Epithelial cell of proximal tubule (primary cell): ENCODE measurements around the gene PAMR1. TPM values are rescaled to one million over a fixed set of nuclear protein-coding genes. Genes with fewer than 3 reads are reported as not detected.
A peak's percentile ranks its signal among the peaks of the same experiment; 100 is the strongest.

ENCODE experiments used
- DNase-seq: peaks from one replicate; pipeline ENCODE4 v3.0.0-alpha.2; 2011; ENCODE audit warnings: low read depth
- H3K4me3 ChIP-seq: 2 replicates; pipeline ENCODE4 v1.5.1; 2011; ENCODE audit warnings: low read depth, mild to moderate bottlenecking, low read length
- CTCF ChIP-seq: conservative IDR thresholded peaks from 2 replicates; pipeline ENCODE4 v1.5.1; 2012; ENCODE audit warnings: low read depth, mild to moderate bottlenecking, low read length
- total RNA-seq: library from RNA; depleted of rRNA; stranded (reverse); fragments of >200 nt; gene quantifications from 2 replicates; pipeline ENCODE4 v1.2.3, GENCODE V29; 2015

The PAMR1 gene
- total RNA-seq, 1 donor from 2014 or later: 0.06 TPM

GRCh38 chr11:35545391-35546003 is 20.1 kb upstream of the PAMR1 start:
- no peak for TF ChIP-seq CTCF
- H3K4me3 ChIP-seq: no peak overlapping the region
- DNase-seq: no peak

GRCh38 chr11:35543481-35543880 is 18.1 kb upstream of the PAMR1 start:
- no peak overlapping the region for H3K4me3 ChIP-seq
- no peak for TF ChIP-seq CTCF
- DNase-seq: no peak

- no peak for TF ChIP-seq CTCF
- no peak overlapping the region for H3K4me3 ChIP-seq
- peak; percentile 20 for DNase-seq
Measured at GRCh38 chr11:35541621-35542375, 16.4 kb upstream of the PAMR1 start.

- TF ChIP-seq CTCF: no peak
- no peak for DNase-seq
- no peak overlapping the region for H3K4me3 ChIP-seq
Measured at GRCh38 chr11:35540526-35540925, 15.1 kb upstream of the PAMR1 start.

GRCh38 chr11:35539781-35540281 is 14.4 kb upstream of the PAMR1 start:
- DNase-seq: no peak
- no peak for TF ChIP-seq CTCF
- no peak overlapping the region for H3K4me3 ChIP-seq

- DNase-seq: no peak
- no peak for TF ChIP-seq CTCF
Measured at GRCh38 chr11:35539256-35539655, 13.8 kb upstream of the PAMR1 start.

More at GRCh38 chr11:35539256-35539655, 13.8 kb upstream of the PAMR1 start:
- no peak overlapping the region for H3K4me3 ChIP-seq
